ENCODE data around the gene PRKCSH.

GRCh38 chr19:11486661-11487503 is 51.4 kb downstream of the PRKCSH start:
- TF ChIP-seq CTCF (conservative IDR thresholded peaks at IDR 0.05) (no peak), EZH2 (IDR thresholded peaks at IDR 0.05; ENCODE audit: low read depth) (no peak)

Measured in PC-9 (cell line).